ENCODE data around the gene CDC42BPB.

The CDC42BPB gene

DNA sequence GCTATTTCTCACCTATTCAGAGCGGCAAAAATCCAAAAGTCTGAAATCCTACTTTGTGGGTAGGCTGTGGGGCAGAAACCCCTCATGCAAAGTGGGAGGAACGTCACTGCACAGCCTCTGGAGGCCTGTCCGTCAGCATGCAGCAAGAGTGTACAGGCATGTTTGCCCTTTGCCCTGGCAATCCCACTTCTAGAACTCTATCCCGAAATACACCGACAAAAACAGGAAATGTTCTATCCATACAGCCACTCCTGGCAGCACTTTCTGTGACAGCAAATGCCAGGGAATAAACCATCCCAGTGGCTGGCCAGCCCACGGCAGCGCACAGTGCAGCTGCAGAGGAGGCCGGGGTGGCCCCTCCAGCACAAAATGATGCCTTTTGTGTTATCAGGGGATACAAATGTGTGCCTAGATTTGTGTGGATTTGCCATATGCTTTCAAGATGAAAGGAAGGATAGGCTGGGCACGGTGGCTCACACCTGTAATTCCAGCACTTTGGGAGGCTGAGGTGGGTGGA lies 95.2 kb downstream of the CDC42BPB start:
- DNase-seq, result no peak

DNA sequence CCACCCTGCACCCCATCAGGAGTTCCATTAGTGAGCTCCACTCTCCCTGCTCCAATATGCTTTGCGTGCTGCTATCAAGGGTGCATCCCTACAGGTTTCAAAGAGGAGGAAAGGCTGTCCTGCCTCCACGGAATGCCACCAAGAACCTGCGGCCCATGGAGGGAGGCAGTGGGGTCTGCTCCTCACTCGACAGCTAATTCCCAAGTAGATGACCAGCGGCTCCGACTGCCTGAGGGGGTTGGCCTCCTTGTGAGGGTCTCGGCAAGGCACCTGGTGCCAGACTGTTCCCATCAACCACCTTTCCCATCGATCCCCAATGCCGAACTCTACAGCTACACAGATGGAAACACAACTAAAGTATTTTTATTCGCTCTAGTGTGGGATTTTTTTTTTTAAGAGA lies 98.9 kb downstream of the CDC42BPB start:
- DNase-seq, result no peak

DNA sequence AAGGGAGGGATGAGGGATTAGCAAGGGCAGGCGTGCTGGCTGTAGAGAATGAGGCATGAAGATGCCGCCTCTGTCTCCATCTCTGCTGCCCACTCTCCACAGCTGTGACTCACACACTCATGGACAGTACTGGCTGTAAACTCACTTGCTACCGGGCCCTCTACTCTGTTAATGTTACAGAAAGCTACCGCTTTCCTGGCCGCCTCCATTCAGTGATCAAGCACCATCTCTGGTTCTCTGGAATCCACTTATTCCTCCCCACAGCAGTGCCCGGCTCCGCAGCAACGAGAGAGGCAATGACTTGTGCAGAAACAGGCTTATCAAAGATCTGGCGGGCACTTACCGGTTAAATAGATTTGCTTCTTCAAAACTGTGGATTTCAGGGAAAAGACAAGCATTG lies 100.1 kb downstream of the CDC42BPB start:
- DNase-seq, result no peak

DNA sequence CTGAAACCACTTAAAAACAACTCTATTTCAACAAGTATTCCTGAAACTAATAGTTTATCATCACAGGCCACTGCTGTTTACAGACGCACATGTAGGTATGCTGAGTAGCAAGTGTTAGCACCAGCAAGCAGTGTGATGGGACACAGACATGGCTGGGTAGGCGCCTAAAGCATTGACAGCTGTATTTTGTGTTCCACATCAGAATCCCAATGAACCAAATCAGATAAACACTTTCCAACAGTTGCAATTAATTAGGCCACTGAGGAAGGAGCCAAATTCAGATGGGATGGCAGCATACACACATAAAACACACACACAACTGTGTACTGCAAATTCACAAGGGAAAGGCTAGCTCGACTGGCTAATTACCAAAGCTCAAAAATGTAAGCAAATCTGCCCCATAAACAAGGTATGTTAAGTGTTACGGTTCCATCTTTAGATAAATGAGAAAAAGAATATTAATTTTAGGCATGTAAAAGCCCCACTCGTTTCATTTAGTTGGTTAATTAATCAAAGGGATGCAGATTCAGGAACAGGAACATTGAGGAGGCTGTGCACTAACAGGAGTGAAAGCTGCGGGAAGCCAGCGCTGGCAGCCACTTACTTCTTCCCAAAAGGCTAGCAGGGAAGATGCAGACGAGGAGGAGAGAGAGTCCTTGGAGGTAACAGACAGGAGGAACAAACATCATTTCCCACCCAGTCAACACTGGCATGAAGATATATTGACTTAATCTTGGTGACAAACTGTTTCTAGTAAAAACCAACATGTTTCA lies 101.5 kb downstream of the CDC42BPB start:
- no peak for DNase-seq

DNA sequence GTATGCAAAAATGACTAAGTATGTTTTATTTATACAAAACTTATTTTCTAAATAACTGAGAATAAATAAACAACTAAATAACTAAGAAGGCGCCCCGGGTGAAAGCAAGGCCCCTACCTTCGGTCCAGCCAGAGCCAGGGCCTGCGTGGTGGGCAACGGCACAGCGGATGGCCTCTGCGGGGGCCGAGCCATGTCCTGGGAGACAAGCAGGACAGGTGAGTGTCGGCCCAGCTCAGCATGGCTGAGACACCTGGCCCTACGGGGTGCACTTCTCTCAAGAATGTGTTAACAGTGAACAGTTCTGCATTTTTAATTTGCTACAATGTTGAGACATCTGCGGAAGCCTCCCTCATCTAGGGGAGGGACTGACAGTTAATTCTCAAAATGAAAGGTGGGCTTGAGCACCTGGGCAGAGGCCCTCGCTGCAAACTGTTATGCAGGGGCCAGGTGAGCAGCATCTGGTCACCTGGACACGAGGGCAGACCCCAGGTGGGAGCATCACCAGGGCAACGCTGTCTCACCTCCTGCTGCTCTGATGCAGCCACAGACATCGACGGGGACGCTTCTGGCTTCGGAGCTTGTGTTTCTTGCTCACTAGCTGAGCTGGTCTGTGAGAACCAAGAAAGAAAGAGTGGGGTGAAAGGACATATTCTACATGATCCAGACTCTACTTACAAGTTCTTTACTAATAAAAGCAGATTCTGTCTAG lies 103.1 kb downstream of the CDC42BPB start:
- DNase-seq, result no peak

DNA sequence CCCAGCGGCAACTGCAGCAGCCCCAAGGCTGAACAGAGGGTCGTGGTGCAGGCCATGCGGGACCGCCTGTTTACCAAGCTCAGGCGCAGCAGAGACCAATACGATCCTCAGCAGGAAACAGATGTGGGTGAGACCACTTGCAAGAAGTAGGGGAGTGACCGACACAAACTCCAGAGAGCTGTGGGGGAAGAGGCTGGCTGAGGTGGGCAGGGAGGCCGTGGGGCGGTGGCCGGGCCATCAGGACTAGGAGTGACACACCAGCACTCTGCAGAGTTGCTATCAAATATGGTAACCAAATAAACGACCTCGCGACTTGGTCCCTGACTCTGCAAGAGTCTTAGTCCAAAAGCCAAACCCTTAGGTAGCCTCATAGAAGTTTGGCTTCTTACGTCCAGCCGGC lies 104.2 kb downstream of the CDC42BPB start:
- DNase-seq, result no peak

DNA sequence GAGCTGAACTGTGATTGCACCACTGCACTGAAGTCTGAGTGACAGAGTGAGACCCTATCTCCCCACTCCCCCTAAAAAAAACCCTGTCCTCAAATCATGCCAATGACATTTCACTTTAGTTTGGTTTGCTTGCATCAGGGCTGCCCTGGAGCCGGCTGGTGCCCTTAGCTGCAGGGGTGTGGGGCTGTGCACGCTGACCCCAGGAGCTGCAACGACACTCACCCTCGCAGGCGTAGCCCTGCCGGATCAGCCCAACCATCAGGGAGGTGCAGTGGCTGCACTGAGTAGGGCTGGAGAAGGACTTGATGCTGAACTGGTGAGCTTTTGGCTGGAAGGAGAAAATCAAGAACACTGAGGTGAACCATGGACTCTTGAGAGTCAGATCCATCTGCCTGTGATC lies 105.1 kb downstream of the CDC42BPB start:
- no peak for DNase-seq

DNA sequence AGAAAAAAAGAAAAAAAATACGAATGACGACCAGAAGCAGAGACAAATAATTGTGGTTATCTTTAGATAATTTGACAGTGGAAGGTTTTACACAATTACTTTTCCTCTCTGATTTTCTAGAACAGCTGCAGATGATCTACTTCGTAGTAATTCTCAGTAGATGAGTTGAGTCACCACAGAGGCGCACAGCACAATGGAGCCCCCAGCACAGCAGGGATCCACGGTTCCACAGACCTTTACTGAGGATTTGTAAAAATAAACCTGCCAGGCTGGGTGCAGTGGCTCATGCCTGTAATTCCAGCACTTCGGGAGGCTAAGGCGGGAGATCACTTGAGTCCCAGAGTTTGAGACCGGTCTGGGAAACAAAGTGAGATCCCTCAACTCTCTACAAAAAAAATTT lies 105.5 kb downstream of the CDC42BPB start:
- no peak for DNase-seq

DNA sequence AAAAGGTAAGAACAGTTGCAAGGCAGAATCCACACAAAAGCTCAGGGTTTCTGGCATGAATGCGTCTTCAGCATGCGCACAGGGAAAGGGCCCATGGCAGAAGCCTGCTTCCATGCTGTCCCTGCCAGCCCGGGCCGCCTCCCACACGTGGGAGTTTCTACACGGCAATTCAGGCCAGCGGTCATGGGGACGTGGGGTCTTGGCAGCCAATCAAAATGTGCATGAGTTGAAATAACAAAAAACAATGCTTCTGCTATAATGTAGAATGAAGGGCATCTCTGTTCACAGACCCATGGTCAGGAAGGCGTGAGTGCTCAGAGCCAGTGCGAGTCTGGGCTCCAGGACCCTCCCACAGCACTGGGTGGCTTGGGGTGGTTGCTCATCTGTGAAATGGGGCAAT lies 106.3 kb downstream of the CDC42BPB start:
- DNase-seq, result no peak

DNA sequence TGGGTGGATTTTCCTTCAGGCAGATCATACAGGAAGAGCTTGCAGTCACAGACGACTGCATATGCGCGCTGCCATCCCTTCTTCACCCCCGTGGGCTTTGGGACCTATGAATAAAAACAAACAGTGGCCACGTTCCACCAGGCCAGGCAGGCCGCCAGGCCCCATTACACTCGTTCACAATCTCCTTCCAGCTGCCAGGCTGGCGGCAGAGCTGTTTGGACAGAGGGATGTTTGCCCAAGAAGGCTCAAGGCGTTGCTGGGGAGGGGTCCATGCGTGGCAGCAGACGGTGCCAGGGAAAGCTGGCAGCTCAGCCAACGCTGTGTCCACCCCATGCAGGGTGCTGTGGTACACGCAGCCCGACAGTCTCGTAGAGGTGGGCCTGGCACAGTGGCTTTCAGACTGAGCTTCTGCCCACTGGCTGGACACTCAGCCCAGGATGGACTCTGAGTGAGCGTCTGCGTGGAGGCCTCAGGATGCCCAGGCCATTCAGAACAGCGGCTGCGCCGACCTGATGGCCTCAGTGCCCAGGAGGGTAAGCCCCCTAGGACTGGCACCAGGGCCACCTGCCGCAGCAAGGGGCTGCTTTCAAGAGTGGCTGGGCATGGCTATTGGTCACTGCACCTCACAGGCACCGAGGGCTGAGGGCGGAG lies 107.4 kb downstream of the CDC42BPB start:
- no peak for DNase-seq

DNA sequence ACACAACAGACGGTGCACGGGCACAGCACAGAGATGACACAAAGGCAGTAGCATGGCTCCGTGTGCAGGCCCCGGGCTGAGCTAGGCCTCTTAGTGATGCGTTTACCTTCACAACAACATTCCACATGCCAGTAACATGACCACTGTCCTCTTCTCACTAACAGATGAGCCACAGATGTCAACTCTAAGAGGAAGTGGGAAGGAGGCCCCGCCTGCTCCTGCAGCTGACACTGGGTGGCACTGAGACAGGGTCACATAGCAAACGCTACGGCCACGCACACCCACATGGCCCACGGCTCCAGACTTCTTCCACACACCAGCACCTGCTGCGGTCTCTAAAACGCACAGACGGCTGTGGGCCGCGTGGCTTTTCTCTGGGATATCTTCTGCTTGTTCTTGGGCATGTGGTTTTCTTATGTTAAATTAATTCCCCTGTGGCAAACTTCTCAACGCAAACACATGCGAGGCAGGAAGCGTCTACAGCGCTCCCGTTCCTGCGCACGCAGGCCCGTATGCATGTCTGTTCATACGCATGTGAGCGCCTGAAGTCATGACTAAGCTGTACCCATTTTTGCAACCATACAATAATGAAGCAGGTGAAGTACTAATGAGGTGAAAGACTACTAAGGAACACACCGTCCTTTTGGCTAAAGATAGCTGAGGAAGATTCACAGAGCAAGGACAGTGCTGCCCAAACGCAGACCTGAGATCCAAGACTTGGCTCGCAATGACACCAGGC lies 108.1 kb downstream of the CDC42BPB start:
- no peak for DNase-seq

DNA sequence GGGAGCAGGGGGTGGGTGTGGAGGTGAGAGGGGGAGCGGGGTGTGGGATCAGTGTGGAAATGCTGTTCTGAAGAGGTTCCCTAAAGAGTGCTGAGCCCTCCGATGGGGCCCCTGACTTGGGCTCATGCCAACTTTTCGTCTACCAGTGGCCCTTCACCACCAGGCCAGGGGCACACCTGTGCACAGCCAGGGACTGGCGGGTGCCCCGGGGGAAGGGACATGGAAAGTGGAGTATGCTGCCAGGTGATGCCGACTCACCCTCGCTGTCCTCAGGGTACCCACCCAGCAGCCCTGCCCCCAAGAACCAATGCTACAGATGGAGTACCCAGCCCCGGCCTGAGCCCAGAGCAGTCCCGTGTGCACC lies 108.7 kb downstream of the CDC42BPB start:
- DNase-seq, result peak; percentile 29

DNA sequence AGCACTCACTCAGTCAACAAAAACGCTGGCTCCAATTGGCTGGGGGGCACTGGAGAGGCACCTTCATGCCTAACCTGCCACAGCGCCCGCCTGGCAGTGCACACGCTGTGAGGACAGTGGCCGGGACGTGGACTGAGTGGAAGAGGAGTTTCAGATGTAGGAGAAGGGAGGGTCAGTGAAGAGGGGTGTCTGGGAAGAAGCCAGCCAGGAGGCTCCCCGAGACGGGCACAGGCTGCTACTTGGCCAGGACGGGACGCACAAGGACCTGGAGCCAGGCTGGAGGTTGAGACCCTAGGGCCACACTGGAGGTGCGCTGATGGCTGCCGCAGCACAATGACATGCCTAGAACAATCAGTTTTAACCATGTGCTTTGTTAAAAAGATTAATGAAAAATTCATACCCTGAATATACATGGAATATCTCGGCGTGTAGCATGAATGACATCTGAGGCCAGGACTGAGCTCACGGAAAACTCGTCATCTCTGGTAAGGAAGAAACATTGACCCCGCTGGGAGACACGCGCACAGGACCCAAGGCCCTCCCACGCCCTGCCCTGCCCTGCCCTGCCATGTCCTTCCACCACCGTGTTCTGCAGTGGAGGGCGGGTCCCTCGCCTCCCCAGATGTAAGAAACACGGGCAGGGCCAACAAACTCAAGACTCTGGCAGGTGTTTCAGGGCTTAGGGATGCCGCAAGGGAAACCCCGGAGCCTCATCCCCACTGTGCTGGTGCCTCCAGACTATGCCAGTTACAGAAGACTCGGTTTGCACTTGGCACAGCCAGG lies 109.8 kb downstream of the CDC42BPB start:
- no peak for DNase-seq

DNA sequence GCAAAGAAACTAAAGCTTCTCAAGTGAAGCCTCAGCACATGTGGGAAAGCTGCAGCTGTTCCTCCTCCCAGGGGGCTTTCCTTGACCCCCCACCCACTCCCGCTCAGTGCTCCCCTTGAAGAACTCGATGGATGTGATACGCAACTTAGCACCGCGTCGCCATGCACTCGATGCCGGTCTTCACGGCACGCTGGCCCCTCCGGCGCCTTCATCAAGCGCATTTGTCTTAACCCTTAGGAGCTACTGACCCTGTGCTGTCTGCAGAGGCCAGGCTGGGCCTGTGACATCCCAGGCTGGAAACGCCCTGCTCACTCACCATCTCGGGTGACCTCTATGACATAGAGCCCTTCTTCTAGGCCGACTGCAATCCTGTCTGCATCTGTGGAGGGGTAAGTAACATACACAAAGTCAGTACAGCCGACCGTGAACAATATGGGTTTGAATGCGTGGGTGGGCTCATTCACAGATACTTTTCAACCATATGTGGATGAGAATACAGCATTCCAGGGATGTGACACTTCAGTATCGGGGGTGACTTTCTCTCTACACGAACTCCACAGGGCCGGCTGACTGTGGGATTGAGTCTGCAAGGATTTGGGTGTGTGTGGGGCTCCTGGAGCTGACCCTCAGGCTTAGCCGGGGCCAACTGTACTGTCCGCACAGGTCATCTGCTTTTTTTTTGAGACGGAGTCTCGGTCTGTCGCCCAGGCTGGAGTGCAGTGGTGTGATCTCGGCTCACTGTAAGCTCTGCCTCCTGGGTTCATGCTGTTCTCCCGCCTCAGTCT lies 111.8 kb downstream of the CDC42BPB start:
- DNase-seq, result no peak

DNA sequence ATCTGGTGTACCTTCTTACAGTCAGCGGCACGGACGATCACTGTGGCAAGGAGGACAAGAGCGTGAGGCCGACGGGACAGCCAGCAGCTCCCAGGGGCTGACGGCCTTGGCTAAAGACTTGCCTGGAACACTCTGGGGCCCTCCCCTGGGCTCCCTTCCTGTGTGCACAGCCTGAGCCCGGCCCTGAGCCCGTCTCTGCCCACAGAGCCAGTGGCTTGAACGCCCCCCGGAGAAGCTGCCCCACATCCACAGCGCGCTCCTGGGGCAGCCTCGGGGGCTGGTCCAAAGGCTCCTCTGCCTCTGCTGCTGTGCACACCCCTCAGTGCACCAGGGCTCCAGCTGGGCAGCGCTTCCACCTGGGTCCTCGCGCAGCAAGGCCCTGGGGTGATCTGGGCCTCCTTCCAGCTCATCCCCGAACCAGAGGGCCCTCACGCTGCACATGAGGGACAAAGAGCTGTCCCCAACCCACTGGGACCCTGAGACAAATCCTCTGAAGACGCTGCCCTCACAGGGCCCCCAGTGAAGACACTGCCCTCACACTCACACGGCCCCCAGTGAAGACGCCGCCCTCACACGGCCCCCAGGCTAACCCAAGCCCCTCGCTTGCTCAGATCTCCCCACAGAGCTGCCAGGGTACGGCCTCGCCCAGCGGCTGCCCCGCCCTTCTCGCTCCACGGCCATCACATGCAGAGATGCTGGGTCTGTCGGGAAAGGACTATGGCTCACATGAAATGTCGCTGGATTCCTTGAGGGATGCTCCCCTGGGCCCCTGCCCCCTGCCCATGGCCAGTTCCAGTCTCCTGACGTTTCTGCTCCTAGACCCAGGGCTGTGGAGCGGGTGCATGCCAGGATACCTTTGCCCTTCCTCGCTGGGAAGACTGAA lies 112.7 kb downstream of the CDC42BPB start:
- no peak for DNase-seq

DNA sequence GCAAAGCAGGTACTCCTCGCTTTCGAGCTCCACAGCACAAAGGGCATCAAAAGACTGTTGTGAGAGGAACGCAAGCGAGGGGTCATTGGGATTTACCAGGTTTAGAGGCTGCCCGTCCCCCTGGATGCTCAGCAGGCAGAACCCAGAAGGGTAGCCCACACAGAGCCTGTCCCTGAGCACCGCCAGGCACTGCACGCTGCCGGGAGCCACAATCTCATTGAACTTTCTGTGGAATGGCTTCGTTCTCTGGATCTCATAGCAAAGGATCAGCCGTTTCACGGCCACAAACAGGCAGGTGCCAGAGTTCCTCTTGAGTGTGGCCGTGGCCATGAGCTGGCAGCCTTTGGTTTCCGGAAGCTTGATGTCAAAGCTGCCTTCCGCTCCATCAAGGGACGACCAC lies 113.4 kb downstream of the CDC42BPB start:
- DNase-seq, result no peak

DNA sequence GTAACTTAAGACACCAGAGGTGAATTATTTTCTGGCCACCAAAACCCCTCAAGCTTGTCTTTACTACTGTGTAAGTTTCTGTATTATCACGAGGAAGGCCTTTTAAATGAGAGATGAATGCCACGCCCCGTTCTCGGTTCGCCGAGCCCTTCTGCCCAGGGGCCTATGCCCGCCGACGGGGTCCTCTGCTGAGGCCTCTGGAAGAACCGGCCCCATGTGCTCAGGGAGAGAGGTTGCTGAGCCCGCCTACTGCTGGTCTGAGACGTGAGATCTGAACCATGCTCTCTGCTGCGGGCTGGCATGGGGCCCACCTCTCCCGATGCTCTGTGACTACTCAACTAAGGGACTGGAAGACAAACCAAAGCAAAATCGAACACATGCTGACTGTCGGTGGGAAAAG lies 113.9 kb downstream of the CDC42BPB start:
- no peak for DNase-seq

DNA sequence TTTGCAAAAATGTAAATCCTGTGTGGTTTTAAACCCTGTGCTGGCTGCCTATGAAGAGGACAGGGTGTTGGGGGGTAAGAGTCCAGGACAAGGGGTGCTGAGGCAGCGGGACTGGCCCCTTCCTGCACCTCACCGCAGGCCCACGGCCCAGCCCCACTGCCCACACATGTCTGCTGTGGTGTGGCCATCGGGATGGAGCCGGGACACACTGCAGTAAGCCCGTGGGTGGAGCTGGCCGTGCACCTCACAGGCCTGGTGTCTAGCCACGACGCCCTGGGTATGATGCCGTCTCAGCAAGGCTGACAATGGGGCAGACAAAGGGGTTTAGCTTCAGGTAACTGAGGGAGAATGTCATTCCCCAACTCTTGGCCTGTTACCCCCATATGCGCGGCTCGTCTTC lies 115.3 kb downstream of the CDC42BPB start:
- DNase-seq, result no peak

DNA sequence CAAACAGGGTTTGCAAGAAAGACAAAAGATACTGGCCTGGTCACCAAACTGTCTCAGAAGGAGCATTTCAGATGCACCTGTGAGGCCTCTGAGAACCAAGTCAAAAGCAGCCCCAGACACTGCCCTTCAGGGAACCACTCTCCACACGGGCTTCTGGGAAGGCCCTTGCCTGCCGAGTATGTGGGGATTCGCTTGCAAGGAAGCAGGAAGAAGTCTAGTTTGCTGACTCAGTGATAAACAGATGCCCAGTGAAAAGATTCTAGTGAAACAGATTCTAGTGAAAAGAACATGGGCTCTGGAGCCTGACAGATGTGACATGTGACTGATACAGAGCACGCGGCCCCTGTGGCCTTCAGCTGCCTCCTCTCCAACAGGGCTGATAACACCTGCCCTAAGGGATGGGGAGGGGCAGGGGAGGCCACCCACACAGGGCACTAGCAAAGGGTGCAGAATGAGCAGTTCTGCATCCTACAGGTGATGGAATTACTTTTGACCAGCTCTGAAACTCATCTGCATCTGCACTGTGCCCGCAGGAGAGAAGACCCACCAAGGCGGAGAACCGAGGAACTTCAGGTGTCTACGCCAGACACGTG lies 115.8 kb downstream of the CDC42BPB start:
- peak; percentile 49 for DNase-seq

DNA sequence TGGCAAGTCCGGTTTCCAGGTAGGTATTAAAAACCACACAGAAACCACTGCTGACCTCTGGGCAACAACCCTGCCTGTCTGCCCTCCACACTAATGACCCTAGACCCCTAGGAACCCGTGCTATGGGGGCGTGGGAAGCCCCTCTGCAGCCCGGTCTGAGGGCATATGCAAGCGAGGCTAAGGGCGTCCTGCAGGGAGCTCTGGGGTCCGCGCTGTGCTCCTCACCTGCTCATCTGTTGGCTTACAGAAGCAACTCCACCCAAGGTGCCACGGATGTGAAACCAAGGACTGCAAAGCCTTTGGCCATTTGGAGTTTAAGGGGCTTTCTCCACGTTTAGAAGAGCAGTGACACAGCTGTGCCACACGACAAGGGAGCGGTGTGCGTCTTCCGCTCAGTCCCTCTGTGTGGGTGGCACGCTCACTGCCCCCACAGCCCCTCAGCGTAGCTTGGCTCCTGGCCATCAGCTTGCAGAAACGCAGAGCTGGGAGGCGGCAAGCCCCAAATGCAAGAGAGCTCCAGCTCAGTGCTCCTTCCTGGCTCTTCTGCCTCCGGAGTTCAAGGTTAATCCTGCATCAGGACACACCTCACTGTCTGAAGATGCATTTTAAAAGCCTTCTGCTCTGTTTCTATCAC lies 116.5 kb downstream of the CDC42BPB start:
- no peak for DNase-seq

All from NCI-H510A (cell line).